Putamen (tissue), 1 donor: ENCODE data around the gene CD22.

ENCODE experiments used
- DNase-seq: peaks from one replicate; pipeline ENCODE4 v3.0.0-alpha.2; 2016; ENCODE audit warnings: low spot score

The CD22 gene

DNA sequence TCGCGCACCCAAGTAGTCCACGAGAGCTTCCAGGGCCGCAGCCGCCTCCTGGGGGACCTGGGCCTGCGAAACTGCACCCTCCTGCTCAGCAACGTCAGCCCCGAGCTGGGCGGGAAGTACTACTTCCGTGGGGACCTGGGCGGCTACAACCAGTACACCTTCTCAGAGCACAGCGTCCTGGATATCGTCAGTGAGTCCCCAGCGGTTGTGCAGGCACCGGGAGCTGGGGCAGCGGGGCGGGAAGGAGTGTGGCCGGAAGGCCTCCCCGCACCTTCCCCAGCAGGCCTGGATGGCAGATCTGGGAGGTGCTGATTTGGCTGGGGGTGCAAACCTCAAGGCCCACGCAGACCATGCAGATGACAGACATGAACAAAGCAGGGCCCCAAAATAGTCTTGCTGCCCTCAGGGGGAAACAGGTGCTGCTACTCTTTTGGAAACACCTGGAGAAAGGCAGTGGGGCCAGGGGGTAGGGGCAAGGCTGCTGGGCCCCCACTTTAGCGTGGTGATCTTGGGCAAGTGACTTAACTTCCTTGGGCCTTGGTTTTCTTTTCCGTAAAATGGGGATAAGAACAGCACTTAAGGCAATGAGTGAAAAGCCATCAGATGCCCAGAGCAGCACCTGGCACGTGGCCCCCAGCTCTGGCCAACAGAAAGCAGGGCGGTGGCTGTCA lies 33.1 kb upstream of the CD22 start:
- DNase-seq, result no peak

DNA sequence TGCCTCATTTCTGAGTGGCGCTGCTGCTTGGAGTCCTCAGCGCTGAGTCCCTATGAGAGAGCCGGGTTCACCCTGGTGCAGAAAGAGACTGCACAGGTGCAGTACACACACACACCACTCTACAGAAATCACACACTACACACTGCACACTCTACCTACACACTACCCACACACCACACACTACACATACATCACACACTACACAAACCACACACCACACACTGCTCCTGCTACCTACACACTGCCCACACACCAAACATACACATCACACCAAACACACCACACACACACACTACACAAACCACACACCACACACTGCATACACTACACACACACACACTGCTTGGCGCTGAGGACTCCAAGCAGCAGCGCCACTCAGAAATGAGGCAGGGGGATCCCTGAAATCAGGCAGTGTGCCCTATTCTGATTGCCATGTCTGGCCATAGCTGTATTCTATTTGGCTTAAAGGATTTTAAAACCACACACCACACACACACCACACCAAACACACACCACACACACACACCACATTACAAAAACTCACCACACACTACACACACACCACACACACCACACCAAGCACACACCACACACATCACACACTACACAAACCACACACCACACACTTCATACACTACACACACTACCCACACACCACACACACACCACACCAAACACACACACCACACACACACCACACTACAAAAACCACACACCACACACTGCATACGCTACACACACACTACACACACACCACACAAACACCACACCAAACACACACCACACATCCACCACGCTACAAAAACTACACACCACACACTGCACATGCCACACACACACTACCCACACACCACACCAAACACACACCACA lies 32.1 kb upstream of the CD22 start:
- no peak for DNase-seq

DNA sequence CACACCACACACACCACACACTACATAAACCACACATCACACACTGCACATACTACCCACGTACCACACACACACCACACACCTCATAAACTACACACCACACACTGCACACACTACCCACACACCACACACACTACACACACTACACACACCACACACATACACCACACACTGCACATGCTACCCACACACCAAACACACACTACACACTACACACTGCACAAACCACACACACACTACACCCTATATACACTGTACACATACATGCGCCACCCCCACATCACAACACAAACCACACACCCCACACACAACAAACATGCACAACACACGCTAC lies 31.5 kb upstream of the CD22 start:
- no peak for DNase-seq

DNA sequence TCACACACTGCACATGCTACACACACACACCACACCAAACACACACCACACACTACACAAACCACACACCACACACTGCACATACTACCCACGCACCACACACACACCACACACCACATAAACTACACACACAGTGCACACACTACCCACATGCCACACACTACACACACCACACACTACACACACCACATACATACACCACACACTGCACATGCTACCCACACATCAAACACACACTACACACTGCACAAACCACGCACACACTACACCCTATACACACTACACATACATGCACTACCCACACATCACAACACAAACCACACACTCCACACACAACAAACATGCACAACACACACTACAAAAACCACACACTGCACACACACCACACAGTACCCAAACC lies 31.1 kb upstream of the CD22 start:
- DNase-seq, result no peak

DNA sequence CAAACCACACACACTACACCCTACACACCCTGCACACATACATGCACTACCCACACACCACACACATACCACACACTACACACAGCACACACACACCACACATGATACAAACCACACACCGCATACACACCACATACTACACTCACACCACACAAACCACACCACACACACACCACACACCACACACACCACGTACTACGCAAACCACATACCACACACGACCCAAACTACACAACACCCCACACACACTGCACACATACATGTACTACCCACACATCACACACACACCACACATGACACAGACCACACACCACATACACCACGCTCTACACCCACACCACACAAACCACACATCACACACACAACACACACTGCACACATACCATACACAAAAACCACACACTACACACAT lies 30.4 kb upstream of the CD22 start:
- no peak for DNase-seq

DNA sequence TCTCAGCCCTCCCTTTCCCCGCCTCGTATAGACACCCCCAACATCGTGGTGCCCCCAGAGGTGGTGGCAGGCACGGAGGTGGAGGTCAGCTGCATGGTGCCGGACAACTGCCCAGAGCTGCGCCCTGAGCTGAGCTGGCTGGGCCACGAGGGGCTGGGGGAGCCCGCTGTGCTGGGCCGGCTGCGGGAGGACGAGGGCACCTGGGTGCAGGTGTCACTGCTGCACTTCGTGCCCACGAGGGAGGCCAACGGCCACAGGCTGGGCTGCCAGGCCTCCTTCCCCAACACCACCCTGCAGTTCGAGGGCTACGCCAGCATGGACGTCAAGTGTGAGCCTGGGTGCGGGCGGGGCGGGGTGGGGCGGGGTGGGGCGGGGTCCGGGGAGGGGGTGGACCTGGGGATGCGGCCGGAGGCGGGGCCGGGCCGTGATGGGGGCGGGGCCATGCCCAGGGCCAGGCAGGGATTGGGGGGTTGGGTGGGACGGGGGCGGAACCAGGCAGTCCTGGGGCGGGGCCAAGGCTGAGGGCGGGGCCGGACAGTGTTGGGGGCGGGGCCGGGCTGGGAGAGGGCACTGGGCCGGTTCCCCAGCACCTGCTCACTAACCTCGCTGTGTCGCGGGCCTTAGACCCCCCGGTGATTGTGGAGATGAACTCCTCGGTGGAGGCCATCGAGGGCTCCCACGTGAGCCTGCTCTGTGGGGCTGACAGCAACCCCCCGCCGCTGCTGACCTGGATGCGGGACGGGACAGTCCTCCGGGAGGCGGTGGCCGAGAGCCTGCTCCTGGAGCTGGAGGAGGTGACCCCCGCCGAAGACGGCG lies 29.3 kb upstream of the CD22 start:
- DNase-seq, result peak; percentile 66

DNA sequence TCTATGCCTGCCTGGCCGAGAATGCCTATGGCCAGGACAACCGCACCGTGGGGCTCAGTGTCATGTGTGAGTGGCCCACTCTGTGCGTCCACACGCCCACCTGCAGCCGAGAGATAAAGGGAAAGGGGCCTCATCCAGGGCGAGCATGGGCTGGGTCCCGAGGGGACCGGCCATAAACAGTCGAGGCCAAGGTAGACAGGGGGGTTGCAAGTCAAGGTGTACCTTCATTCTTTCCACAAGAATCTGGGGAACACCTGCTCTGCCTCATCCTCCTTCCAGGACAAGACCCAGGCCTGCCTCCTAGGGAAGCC lies 28.7 kb upstream of the CD22 start:
- no peak for DNase-seq

DNA sequence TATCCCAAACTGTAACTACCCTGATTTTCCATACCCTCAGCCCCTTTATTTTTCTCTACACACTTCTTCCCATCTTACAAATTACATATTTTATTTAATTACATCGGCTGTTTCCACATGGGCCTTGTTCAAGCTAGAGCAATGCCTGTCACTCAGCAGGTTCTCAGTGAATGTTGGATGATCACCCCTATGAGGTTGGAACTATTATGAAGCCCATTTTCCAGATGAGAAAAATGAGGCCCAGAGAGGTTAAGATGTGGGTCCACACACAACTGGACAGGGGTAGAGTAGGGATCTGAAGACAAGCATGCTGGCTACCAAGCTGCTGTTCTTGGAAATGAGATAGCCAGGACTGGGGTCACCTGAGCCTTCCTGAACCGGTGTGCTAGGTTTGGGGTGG lies 27.0 kb upstream of the CD22 start:
- no peak for DNase-seq

DNA sequence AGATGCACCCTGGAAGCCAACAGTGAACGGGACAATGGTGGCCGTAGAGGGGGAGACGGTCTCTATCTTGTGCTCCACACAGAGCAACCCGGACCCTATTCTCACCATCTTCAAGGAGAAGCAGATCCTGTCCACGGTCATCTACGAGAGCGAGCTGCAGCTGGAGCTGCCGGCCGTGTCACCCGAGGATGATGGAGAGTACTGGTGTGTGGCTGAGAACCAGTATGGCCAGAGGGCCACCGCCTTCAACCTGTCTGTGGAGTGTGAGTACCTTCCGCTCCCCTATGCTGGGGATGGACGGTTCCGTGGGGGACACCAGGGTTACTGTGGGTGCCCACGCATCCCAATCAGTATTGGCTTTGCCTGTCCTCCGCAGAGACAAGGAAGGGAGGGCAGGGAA lies 26.5 kb upstream of the CD22 start:
- DNase-seq, result no peak

DNA sequence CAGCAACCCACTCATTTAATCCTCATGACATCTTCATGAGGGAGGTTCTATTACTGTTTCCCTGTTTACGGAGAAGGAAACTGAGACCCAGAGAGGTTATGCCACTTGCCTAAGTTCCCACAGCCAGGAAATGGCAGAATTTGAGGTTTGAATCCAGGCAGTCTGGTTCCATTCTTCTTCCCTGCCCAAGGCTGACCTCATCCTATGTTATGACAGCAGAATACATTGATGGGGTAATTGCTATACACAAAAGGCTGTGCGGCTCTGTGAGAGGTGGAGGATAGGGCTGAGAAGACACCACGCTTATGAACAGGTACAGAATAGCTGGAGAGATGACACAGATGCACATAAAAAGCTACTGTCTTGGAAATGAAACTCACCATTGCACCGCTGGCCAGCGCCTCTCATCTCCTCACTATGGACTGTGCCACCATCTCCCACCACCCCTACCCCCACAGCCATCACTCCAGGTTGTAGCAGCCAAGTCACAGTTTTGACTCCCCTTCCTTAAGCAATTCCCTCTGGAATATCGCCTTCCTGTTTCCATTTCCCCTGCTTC lies 25.6 kb upstream of the CD22 start:
- DNase-seq, result no peak

DNA sequence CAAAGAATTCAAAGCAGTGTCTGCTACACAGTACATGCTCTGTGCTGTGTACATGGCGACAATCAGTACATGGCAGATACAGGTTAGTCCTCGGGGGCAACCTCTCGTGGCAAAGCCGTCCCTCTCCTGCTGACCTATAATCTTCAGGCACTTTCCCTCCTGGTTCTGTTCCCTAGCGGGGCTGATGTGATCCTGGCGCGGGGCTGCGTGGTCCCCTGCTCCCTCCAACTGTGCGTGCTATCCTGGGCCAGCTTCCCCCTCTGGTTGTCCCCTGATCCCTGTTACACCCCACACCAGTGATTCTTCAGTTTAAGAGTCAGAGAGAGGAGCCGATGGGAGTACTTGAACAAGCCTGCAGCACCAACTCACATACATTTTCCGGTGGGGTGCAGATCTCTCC lies 25.0 kb upstream of the CD22 start:
- no peak for DNase-seq

DNA sequence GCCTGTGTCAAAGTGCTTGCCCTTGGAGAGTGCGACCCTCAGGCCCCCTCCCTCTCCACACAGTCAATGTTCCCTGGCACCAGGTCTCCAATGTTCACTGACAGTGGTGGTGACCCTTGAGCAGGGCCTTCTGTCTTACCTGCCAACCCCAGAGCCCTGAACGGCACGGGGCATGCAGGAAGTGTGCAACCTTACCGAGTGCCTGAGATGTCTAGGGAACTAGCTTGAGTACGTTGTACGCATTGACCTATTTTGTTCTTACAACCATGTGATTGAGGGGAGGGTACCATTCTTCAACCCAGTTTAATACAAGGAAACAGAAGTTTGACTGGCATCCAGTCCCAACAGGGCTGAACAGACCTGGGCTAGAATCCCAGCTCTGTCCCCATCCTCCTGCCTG lies 23.8 kb upstream of the CD22 start:
- no peak for DNase-seq

DNA sequence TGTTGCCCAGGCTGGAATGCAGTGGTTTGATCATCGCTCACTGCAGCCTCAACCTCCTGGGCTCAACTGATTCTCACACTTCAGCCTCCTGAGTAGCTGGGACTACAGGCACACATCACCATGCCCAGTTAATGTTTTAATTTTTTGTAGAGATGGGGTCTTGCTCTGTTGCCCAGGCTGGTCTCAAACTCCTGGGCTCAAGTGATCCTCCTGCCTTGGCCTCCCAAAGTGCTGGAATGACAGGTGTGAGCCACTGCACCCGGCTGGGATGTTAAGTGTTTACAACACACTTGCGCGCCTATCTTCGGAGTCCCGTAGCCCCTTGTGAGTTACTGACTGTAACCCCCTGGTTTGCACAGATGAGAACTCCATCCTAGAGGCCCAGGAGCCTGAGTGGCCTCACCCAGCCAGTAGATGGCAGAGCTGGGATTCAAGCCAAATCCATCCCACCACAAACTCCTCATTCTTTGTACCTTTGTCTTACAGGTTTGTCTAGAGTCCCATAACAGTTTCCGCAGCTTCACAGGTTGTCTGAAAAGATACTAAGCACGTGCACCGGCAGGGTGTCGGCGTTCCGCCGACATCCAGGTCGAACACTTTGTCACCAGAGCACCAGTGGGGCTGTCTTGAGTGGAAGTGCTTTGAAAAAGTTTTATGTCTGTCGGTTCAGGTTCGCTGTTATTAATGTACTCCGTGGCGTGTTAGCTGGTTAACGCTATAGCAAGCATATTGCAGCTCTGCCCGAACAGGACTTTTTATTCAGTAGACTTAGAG lies 22.3 kb upstream of the CD22 start:
- DNase-seq, result no peak

DNA sequence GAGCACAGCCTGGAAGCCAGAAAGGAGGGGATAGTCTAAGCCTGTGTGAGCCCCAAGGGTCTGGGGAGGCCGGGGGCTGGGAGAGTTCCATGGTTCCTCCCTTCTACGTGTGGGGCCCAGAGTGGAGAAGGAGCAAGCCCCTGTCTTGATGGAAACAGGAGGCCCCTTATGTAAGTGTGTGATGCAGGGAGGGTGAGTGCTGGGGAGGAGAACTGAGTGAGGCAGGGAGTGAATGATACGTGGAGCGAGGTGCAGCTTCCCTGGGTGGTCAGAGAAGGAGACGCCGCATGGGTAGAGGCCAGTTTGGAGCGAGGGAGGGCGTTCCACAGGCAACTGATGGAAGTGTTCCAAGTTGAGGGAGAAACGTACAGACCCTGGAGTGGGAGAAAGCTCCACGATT lies 21.1 kb upstream of the CD22 start:
- no peak for DNase-seq

DNA sequence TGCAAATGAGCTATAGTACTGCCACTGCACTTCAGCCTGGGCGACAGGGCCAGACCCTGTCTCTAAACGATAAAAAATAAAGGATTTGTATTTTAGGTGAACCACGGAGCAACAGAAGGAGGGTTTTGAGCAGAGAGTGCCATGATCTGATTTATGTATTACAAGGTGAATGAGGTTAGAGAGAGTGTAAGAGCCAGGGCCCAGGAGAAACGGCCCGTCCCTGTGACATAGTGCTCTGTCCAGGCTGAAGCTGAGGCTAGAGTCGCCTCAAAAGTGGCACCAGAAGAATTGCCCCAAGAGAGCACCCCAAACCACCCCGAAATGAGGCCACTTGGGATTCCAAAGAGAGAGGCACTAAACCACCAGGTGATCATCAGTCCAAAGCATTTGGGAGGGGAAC lies 20.1 kb upstream of the CD22 start:
- no peak for DNase-seq

DNA sequence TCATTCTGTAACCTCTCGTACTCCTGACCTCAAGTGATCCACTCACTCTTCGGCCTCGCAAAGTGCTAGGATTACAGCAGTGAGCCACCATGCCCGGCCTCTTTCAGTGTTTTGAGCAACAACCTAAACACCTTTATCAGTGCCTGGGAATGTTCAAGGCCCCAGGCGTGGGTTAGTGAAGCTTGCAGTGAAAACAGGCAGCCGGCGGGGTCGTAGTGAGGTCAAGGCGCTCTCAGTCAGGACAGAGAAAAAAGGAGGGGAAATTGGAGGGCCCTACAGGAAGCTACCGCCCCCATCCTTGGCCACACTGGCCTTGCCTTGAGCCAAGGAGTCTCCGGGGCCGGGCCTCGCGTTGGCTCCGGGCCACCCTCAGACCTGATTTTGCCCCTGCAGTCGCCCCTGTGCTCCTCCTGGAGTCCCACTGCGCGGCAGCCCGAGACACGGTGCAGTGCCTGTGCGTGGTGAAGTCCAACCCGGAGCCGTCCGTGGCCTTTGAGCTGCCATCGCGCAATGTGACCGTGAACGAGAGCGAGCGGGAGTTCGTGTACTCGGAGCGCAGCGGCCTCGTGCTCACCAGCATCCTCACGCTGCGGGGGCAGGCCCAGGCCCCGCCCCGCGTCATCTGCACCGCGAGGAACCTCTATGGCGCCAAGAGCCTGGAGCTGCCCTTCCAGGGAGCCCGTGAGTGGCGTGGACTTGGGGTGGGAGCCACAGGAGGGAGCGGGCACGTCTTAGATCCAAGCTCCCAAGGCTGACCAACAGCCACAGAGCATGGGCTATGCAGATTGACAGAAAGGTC lies 19.3 kb upstream of the CD22 start:
- no peak for DNase-seq

DNA sequence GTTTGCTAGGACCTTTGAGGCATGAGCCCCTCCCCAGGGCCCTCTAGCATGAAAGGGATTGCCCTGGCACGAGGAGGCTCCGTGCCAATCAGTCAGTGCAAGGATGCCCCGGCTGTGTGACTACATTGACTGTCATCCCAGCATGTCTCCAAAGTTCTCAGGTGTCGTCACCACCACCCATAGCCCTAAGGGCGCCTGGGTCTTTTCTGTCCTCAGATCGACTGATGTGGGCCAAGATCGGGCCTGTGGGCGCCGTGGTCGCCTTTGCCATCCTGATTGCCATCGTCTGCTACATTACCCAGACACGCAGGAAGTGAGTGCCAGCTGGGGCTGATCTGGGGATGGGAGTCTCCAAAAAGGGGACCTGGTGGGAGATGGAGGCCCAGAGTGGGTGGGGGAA lies 18.7 kb upstream of the CD22 start:
- DNase-seq, result no peak

DNA sequence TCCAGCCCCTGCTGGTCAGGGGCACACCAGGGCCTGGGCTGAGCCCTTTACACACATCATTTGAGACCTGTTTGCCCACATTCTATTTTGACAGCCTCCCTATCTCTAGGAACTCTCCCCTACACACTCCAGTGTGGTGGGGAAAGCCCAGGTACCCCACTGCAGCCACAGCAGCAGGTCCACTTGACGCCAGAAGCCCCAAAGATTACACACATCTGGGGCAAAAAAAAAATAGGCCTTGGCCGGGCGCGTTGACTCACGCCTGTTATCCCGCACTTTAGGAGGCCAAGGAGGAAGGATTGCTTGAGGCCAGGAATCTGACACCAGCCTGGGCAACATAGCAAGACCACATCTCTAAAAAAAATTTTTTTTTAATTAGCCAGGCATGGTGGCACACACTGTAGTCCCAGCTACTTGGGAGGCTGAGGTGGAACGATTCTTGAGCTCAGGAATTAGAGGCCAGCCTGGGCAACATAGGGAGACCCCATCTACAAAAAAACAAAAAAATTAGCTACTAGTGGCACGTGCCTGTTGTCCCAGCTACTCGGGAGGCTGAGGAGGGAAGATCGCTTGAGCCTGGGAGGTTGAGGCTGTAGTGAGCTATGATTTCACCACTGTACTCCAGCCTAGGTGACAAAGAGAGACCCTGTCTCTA lies 18.0 kb upstream of the CD22 start:
- DNase-seq, result no peak

DNA sequence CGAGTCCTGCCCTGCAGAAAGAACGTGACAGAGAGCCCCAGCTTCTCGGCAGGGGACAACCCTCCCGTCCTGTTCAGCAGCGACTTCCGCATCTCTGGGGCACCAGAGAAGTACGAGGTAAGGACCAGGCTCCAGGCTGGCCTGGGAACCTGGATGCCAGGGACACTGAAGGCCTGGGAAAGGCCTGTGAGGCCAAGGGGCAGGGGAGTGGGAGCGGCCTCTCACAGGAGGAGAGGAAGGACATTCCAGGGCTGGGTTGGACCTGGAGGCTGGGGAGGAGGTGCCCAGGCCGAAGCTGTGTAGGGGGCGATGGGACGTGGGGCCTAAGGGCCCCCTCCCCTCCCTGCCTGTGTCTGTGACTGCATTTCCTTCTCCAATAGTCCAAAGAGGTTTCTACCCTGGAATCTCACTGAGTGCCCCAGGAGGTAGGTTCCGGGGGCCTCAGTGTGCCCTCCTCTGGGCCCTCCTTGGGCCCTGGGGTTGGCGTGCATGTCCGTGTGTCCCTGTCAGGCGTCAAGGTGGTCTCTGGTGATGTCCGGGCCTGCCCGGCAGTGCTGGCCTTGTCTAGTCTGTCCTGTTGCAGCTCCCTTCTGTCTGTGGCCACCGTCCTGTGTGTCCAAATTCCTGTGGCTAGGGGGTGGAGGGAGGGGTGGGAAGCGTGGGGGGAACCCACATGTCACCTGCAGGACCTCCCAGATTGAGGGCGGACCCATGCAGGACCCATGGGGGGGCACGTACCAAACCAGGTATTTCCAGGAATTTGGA lies 16.9 kb upstream of the CD22 start:
- DNase-seq, result no peak

DNA sequence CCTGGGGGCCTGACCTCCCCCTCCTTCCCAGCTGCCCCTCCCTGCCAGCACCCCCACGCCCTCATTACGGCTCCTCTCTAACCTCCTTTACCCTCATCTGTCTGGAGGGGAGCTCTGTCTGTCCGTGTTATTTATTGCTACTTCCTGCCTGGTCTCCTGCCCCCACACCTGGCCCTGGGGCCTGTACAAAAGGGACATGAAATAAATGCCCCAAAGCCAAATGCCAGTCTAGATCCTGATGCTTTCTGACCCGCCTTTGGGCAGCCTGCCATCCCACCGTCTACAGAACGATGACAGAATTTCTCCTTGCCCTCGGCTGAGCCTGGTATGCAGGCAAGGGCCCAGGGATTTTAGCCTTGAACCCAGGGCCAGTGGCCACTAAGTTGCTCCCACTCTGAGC lies 15.4 kb upstream of the CD22 start:
- DNase-seq, result no peak
